Fibroblast of skin of right quadriceps (primary cell): ENCODE data around the gene OR52E2.

Source experiments
- DNase-seq: peaks from one replicate; pipeline ENCODE4 v3.0.0-alpha.2; 2013

Gene OR52E2

DNA sequence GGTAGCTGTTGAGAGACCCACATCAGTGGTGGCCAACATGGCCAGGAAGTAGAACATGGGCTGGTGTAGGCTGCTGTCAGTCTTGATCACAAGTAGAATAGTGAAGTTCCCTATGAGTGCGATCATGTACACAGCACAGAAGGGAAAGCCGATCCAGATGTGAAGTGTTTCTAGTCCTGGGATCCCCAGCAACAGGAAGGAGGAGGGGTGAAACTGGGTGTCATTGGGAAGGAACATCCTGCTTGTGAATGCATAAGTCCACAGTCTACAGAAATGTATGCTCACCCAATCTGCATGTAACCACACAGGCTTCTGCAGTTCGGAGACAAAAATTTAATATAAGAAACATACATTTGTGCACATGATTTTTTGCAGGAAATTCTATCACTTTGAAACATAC lies at the start of gene OR52E2:
Gene OR52E2 (minus strand): TSS at position 237 of the 400 bp plus-strand sequence. CDS start 0 bp downstream, at position 237.
- no peak for DNase-seq

DNA sequence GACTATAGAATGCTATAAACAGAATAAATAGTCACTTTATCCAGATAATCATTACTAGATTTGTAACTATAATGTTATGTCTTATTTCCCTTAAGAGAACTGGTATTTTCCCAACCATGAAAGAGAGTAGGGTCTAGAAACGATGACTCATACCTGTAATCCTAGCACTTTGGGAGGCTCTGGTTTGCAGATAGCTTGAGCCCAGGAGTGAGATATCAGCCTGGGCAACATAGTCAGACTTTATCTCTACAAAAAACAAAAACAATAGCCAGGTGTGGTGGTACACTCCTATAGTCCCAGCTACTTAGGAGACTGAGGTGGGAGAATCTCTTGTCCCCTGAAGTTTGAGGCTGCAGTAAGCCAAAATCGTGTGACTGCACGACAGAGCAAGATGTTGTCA lies 47.9 kb upstream of the OR52E2 start:
- no peak for DNase-seq

DNA sequence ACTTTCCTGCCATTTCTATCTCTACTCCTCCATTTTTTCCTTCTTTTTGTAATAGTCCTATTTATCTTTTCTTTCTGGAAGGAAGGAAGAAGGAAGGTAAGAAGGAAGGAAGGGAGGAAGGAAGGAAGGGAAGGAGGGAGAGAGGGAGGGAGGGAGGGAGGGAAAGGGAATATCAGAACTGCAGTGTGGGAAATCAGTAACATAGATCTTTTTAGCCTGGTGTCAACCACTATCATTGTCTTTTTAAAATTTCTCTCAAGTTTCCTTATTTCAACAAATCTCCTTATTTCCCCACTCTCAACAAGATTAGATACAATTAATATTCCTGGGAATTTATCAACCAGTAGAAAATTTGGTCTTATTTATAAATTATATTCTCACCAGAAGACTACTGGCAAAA lies 43.6 kb upstream of the OR52E2 start:
- DNase-seq, result no peak

DNA sequence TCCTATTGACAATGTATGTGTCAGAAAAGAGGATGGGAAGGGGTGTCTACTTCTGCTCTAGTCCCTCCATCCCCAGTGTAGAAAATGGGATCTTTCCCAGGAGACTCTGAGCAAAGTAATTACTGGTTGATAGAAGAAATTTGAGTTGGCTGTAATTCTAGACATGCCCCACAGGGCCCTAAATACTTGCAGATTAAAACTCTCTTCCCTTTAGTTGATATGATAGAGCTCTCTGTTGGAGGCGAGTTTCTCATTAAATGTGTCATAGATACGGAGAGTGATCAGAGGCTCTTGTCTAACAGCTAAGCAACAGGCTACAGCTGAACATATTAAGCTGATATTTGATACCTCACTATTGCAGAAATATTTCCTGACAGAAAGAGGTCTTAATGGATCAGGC lies 42.8 kb upstream of the OR52E2 start:
- no peak for DNase-seq

DNA sequence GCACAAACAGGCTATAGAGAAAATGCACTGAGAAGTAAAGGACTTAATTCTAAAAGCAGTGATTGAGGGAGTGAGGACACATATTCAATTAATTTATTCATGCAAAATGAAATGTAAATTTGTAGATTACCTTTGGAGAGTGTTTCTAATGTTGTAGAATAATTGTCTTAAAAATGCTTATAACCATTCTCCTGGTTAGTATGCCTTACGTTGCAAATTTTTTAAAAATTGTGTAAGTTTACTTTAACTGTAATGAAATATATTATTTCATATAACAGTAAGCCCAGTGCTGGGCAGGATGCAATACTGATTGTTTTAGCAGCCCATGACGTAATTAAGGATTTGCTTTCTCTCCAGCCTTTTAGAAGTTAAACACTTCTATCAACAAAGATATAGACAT lies 36.6 kb upstream of the OR52E2 start:
- no peak for DNase-seq

DNA sequence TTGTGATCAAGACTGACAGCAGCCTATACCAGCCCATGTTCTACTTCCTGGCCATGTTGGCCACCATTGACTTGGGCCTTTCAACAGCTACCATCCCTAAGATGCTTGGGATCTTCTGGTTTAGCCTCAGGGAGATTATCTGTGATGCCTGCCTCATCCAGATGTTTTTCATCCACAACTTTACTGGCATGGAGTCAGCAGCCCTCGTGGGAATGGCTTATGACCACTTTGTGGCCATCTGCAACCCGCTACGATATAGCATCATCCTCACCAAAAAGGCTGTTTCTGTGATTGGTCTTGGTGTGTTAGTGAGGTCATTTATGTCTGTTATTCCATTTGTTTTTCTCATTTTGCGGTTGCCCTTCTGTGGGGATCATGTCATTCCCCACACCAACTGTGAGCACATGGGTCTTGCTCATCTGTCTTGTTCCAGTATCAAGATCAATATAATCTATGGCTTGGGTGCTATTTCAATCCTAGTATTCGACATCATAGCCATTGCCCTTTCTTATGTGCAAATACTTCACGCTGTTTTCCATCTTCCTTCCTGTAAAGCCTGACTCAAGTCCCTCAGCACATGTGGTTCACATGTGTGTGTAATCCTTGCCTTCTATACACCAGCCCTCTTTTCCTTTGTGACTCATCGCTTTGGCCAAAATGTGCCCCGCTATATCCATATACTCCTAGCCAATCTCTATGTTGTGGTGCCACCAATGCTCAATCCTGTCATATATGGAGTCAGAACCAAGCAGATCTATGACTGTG lies 33.6 kb upstream of the OR52E2 start:
- DNase-seq, result peak; percentile 38

- no peak for DNase-seq
Observed at GRCh38 chr11:5090668-5091067, 31.2 kb upstream of the OR52E2 start.

DNA sequence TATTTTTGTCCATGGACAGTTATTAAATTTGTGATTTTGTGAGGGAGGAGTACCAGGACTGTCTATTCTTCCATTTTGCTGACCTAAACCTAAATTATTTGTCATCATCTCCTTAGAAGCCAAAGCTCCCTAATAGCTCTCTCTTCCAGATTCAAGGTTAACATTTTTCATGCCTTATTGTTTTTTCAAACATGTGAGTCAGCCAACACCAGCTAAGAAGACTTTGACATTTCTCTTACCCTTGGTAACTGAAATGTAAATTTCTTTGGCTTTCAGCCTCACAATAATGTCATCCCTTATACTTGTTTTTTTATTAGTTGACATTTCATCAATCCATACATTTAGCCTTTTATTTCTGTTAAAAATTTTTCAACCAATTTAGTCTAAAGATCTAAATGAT lies 29.1 kb upstream of the OR52E2 start:
- no peak for DNase-seq

DNA sequence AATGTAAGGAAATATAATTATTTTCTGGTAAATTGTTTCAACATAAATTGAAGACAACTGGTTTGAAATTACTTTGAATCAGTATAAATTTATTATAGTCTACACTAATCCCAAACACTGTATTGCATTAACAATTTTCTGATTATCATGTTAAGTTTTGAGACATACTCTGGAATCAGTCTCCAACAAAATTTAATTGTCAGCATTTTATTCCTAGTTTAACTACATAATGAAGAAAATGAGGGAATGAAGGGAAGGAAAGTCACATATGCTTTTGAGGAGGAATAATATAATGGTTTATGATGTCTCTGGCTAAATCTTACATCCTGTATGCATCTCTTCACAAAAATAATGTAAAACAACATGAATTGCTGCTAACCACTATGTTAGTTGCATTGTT lies 24.2 kb upstream of the OR52E2 start:
- no peak for DNase-seq

- DNase-seq, result no peak
Observed at GRCh38 chr11:5081405-5081804, 22.0 kb upstream of the OR52E2 start.

DNA sequence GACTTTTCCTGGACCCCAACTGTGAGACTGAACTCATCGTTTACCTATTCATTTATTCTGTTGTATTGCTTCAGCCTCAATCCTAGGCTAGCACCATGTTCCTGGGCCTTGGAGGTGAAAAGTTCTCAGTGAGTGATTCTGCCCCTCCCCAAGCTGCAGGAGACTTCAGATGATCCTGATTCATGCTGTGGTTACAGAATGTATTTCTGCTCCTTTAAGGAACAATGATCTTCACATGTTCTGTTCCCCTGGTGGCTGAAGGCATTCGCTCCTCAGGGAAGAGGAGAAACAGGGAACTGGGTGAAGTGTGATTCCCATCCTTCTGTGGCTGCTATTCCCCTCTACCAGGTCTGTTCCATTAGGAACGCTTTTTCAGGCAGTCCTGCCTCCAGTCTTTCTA lies 12.4 kb upstream of the OR52E2 start:
- DNase-seq, result no peak

GRCh38 chr11:5069272-5069671 lies 9.8 kb upstream of the OR52E2 start, which contains the start of gene OR52E1:
TSS of gene OR52E1 (plus strand) at chr11:5069572.
- DNase-seq, result no peak

- DNase-seq, result no peak
Observed at GRCh38 chr11:5065027-5065426, 5.6 kb upstream of the OR52E2 start.

DNA sequence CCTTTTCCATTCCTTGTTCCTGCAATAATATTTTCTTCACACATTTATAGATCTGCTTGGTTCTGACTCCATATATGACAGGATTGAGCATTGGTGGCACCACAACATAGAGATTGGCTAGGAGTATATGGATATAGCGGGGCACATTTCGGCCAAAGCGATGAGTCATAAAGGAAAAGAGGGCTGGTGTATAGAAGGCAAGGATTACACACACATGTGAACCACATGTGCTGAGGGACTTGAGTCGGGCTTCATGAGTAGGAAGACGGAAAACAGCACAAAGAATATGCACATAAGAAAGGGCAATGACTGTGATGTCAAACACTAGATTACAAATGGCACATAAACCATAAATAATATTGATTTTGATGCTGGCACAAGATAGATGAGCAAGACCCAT lies 748 bp downstream of the OR52E2 start:
- peak; percentile 14 for DNase-seq

DNA sequence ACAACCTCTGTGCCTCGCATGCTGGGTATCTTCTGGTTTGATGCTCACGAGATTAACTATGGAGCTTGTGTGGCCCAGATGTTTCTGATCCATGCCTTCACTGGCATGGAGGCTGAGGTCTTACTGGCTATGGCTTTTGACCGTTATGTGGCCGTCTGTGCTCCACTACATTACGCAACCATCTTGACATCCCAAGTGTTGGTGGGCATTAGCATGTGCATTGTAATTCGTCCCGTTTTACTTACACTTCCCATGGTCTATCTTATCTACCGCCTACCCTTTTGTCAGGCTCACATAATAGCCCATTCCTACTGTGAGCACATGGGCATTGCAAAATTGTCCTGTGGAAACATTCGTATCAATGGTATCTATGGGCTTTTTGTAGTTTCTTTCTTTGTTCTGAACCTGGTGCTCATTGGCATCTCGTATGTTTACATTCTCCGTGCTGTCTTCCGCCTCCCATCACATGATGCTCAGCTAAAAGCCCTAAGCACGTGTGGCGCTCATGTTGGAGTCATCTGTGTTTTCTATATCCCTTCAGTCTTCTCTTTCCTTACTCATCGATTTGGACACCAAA lies 12.6 kb downstream of the OR52E2 start:
- DNase-seq, result no peak

- no peak for DNase-seq
Observed at GRCh38 chr11:5046226-5046625, 13.2 kb downstream of the OR52E2 start, which contains the start of gene OR52J3. TSS of gene OR52J3 (plus strand) at chr11:5046526. CDS start at chr11:5046526, 0 bp downstream.

DNA sequence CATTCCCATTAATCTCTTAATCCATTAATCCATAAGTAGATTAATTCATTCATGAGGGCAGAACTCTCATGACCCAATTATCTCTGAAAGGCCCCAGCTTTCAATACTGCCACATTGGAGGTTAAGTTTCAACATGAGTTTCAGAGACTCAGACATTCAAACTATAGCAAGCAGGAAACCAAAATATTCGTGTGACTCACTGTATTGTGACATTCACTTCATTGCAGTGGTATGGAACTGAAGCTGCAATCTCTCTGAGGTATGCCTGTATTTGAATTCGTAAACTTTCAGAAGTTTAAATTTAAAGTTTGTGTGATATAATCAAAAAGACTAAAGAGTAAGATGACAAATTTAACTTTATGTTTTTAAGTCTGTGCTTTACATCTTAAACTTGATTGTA lies 16.0 kb downstream of the OR52E2 start:
- DNase-seq, result peak; percentile 62

DNA sequence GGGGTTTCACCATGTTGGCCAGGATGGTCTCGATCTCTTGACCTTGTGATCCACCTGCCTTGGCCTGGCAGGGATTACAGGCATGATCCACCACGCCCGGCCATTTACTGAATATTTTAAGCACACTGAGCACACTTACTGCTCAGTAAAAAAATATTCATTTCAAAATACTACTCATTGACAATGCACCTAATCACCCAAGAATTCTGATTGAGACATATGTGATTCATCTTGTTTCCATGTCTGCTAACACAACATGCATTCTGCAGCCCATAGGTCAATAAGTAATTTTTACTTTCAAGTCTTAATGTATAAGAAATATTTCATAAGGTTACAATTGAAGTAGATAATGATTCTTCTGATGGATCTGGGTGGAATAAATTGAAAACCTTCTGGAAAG lies 17.3 kb downstream of the OR52E2 start:
- DNase-seq, result peak; percentile 9

- no peak for DNase-seq
Observed at GRCh38 chr11:5040876-5041275, 18.6 kb downstream of the OR52E2 start.

DNA sequence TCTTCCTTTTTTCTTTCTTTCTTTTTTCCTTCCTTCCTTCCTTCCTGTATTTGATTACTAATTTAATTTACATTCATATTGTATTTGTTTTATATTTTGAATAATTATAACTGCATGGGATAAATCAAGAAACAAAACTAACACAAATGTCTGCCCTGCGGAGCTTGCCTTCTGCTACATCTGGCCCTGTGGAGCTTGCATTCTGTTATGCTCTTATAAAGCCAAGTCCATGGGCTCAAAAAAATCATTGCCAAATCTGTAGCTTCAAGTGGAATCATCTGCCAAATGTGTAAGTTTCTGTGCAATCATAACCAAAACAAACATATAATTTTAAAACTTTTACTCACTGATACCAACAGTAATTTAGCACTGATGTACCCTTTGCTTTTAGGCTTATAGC lies 21.1 kb downstream of the OR52E2 start:
- DNase-seq, result no peak

DNA sequence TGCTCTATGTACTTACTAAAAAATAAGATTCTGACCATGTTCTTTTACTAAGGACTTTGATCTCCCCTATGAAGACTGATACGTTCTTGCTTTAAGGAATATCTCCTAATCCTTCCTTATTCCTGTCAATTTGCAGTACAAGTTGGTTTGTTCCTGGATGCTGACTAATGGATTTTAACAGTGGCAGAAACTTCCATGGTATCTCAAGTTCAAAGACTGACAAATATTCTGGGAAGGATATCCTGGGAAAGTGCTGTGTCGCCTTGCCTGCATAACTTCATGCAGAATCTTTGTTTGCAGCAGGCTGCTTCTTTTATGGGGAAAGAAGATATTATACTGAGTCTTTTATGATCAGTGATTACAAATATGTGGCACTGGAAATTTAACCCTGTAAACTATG lies 21.5 kb downstream of the OR52E2 start:
- DNase-seq, result no peak

- no peak for DNase-seq
Observed at GRCh38 chr11:5036669-5037068, 22.8 kb downstream of the OR52E2 start.

GRCh38 chr11:5021996-5022395 lies 37.4 kb downstream of the OR52E2 start:
- no peak for DNase-seq

DNA sequence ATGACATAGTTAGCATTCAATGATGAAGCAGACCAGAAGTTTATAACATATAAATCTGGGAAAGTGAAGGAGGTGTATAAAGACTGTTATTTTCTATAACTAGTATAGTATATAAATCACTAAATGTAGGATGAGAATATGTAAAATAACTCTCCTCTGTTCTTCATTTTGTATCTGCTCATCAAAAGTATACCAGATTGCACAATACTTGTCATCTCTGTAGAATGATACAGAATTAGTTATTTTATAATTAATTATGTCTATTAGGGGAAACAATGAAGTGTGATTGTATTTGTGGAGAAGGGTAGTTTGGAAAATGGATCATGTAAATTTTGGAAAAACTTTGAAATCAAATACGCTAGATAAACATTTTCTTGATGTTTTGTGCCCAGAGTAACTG lies 46.4 kb downstream of the OR52E2 start:
- no peak for DNase-seq

DNA sequence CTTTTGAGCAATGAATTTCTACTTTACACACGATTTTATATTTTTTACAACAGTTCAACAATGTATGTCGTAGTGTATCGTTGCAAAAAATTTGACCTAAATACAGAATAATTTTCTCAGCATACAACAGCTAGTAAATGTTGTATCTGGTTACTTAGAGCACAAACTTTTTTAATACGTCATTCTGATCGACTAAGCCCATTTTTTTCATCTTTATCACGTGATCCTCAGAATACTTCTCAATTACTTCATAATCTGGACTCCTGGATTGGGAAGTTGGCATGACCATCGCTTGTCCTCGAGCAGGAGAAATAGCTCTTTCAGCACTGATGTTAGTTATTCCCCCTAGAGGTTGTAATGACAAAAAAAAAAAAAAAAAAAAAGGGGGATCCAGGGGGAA lies 48.2 kb downstream of the OR52E2 start:
- DNase-seq, result no peak
